Cardiac muscle cell (in vitro differentiated cells and primary cell): ENCODE data around the gene CTNNA3. TPM values are rescaled to one million over a fixed set of nuclear protein-coding genes. Genes with fewer than 3 reads are reported as not detected.

ENCODE experiments used
- DNase-seq, 2 donors: peaks; one replicate each; pipeline versions ENCODE4 v3.0.0 to v3.0.0-alpha.2; 2010 to 2017; ENCODE audit warnings: low read depth in 1 of 2, low spot score in 1 of 2
- H3K27ac ChIP-seq: fragments of 200-600 bp; sonication (generic); 2 replicates; pipeline ENCODE4 v1.5.1; 2016
- H3K27me3 ChIP-seq: fragments of 200-600 bp; sonication (generic); 2 replicates; pipeline ENCODE4 v1.6.0; 2016; ENCODE audit warnings: control low read depth
- H3K36me3 ChIP-seq: fragments of 200-600 bp; sonication (generic); 2 replicates; pipeline ENCODE4 v1.5.1; 2016; ENCODE audit warnings: control low read depth
- H3K4me1 ChIP-seq: fragments of 200-600 bp; sonication (generic); 2 replicates; pipeline ENCODE4 v1.8.1; 2017; ENCODE audit warnings: low read depth, mild to moderate bottlenecking, mixed run types
- H3K4me3 ChIP-seq: fragments of 200-600 bp; sonication (generic); 2 replicates; pipeline ENCODE4 v1.5.1; 2016; ENCODE audit warnings: mild to moderate bottlenecking
- H3K9me3 ChIP-seq: fragments of 200-600 bp; sonication (generic); 2 replicates; pipeline ENCODE4 v1.5.1; 2017; ENCODE audit warnings: low read depth, mild to moderate bottlenecking, control low read depth
- polyA plus RNA-seq: library from polyadenylated mRNA; unstranded; fragments of >200 nt; fragmentation: Nextera tagmentation; extraction: Ambion mirVana; gene quantifications from 2 replicates; pipeline ENCODE4 v1.2.1, GENCODE V29; 2016
- total RNA-seq: library from RNA; depleted of rRNA; stranded (reverse); fragments of >200 nt; gene quantifications from 2 replicates; pipeline ENCODE4 v1.2.3, GENCODE V29; 2016
- TF ChIP-seq, protein P1 (sequence below): IDR thresholded peaks from 2 replicates; pipeline ENCODE4 v1.5.1; 2012; ENCODE audit warnings: low read depth, mild to moderate bottlenecking, low read length

CTNNA3 gene
- total and polyA plus RNA-seq, 2 experiments from 2014 or later = 55.8 to 71.7 TPM

GRCh38 chr10:66980246-66980815 is 715.7 kb downstream of the CTNNA3 start:
- Histone ChIP-seq H3K27me3 (no peaks in the 10 kb centered on the region), H3K4me3 (no peak overlapping the region), H3K27ac (no peak overlapping the region), H3K4me1 (no peaks in the 10 kb centered on the region), H3K36me3 (no peaks in the 10 kb centered on the region), H3K9me3 (no peaks in the 10 kb centered on the region)
- TF ChIP-seq, protein P1, sequence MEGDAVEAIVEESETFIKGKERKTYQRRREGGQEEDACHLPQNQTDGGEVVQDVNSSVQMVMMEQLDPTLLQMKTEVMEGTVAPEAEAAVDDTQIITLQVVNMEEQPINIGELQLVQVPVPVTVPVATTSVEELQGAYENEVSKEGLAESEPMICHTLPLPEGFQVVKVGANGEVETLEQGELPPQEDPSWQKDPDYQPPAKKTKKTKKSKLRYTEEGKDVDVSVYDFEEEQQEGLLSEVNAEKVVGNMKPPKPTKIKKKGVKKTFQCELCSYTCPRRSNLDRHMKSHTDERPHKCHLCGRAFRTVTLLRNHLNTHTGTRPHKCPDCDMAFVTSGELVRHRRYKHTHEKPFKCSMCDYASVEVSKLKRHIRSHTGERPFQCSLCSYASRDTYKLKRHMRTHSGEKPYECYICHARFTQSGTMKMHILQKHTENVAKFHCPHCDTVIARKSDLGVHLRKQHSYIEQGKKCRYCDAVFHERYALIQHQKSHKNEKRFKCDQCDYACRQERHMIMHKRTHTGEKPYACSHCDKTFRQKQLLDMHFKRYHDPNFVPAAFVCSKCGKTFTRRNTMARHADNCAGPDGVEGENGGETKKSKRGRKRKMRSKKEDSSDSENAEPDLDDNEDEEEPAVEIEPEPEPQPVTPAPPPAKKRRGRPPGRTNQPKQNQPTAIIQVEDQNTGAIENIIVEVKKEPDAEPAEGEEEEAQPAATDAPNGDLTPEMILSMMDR = no peak
- no peak for DNase-seq

DNA sequence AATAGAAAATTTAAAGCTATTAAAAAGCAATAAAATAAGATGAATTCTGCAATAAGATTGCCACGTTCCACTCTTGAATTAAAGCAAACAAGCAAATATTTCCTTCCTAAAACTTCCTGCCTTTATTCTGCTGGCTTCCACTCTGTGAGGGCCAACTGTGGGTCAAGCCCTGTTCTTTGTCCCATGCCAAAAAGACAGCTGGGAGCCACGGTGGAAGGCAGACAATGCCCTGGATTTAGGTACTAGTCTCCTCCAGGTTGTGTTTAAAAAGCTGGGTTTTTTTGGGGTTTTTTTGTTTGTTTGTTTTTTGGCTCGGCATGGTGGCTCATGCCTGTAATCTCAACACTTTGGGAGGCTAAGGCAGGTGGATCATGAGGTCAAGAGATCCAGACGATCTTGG is 731.0 kb downstream of the CTNNA3 start:
- no peaks in the 10 kb centered on the region for H3K36me3 ChIP-seq
- H3K4me1 ChIP-seq = peaks cover 2% of the 10 kb centered on the region
- H3K4me3 ChIP-seq = no peak overlapping the region
- no peak overlapping the region for H3K27ac ChIP-seq
- no peak for DNase-seq
- TF ChIP-seq, protein P1 = no peak
- H3K27me3 ChIP-seq = no peaks in the 10 kb centered on the region
- H3K9me3 ChIP-seq = no peaks in the 10 kb centered on the region

DNA sequence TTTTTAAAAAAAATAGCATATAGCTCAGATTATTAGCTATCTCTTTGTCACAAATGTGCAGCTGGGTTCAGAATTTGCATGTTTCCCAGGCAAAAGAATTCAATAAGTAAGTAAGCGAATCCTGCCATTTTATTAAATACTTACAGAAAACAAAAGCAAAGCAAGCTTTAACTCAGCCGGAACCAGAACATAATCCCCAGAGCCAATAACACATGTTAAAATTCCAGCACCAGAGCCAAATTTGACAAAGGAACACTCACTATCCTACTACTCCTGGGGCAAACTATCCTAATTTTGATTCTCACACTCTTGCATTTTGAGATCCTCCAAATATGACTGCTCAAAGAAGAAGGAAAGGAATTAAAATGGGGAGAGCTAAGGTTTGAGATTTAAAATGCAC is 737.5 kb downstream of the CTNNA3 start:
- Histone ChIP-seq H3K4me3 (no peak overlapping the region), H3K36me3 (no peaks in the 10 kb centered on the region), H3K27ac (peak overlapping the region; percentile 13), H3K27me3 (no peaks in the 10 kb centered on the region), H3K4me1 (peaks cover 22% of the 10 kb centered on the region), H3K9me3 (no peaks in the 10 kb centered on the region)
- DNase-seq = no peak
- TF ChIP-seq, protein P1 = no peak

- no peak for DNase-seq
- H3K27me3 ChIP-seq = no peaks in the 10 kb centered on the region
- TF ChIP-seq, protein P1 = no peak
- peak overlapping the region; percentile 44 for H3K27ac ChIP-seq
- H3K9me3 ChIP-seq = no peaks in the 10 kb centered on the region
- H3K4me1 ChIP-seq = peaks cover 10% of the 10 kb centered on the region
- no peak overlapping the region for H3K4me3 ChIP-seq
- H3K36me3 ChIP-seq = no peaks in the 10 kb centered on the region
Observed at GRCh38 chr10:66951896-66952295, 744.1 kb downstream of the CTNNA3 start.

GRCh38 chr10:66943590-66943989 is 752.4 kb downstream of the CTNNA3 start:
- H3K27ac ChIP-seq = no peak overlapping the region
- H3K36me3 ChIP-seq = no peaks in the 10 kb centered on the region
- no peak for DNase-seq
- no peaks in the 10 kb centered on the region for H3K9me3 ChIP-seq
- H3K4me3 ChIP-seq = no peak overlapping the region
- no peaks in the 10 kb centered on the region for H3K27me3 ChIP-seq
- TF ChIP-seq, protein P1 = no peak
- H3K4me1 ChIP-seq = no peaks in the 10 kb centered on the region
